Measurements from ENCODE around the gene C22orf42.

C22orf42 gene

DNA sequence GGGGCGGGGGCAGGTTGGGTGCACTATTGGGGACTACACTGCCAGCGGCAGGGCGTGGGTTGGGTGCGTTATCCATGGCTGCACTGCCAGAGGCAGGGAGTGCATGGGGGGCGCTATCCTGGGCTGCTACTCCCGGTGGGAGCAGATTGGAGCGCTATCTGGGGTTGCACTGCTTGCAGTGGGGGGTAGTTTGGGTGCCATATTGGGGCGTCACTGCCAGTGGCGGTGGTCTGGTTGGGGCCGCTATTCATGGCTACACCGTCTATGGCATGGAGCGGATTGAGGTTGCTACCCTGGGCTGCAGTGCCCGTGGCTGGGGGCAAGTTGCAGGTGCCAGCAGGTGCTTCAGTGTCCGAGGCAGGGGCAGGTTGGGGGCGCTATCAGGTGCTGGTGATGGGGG, 36.2 kb downstream of the C22orf42 start:
- Histone ChIP-seq H2AFZ (no peak overlapping the region), H3K4me3 (ENCODE audit: low read depth, low read length) (no peak overlapping the region), H3K9ac (no peak overlapping the region), H3K27ac (no peak overlapping the region), H3K27me3 (ENCODE audit: control insufficient read depth, insufficient read depth, low read length) (no peaks in the 10 kb centered on the region), H3K4me1 (no peaks in the 10 kb centered on the region), H3K79me2 (no peaks in the 10 kb centered on the region), H3K9me3 (ENCODE audit: control insufficient read depth, low read length) (no peaks in the 10 kb centered on the region), H3K4me2 (ENCODE audit: low read length) (no peak overlapping the region), H3K36me3 (ENCODE audit: control insufficient read depth, insufficient read depth, low read length) (no peaks in the 10 kb centered on the region)
- TF ChIP-seq, protein P1, sequence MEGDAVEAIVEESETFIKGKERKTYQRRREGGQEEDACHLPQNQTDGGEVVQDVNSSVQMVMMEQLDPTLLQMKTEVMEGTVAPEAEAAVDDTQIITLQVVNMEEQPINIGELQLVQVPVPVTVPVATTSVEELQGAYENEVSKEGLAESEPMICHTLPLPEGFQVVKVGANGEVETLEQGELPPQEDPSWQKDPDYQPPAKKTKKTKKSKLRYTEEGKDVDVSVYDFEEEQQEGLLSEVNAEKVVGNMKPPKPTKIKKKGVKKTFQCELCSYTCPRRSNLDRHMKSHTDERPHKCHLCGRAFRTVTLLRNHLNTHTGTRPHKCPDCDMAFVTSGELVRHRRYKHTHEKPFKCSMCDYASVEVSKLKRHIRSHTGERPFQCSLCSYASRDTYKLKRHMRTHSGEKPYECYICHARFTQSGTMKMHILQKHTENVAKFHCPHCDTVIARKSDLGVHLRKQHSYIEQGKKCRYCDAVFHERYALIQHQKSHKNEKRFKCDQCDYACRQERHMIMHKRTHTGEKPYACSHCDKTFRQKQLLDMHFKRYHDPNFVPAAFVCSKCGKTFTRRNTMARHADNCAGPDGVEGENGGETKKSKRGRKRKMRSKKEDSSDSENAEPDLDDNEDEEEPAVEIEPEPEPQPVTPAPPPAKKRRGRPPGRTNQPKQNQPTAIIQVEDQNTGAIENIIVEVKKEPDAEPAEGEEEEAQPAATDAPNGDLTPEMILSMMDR (IDR thresholded peaks at IDR 0.05): no peak

DNA sequence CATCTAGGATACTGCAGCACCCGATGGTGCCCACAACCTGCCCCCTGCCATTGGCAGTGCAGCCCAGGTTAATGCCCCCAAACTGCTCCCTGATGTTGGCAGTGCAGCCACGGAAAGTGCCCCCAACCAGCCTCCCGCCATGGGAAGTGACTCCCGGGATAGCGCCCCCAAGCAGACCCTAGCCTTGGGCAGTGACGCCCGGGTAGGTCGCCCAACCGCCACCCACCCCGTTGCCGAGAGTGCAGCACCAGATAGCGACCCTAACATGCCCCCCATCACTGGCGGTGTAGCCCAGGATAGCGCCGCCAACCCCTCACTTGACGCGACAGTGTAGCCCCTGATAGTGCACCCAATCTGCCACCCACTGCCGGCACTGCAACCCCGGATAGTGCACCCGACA, 38.5 kb downstream of the C22orf42 start:
- Histone ChIP-seq H3K79me2 (no peaks in the 10 kb centered on the region), H3K36me3 (ENCODE audit: control insufficient read depth, insufficient read depth, low read length) (no peaks in the 10 kb centered on the region), H3K4me2 (ENCODE audit: low read length) (no peak overlapping the region), H3K4me1 (no peaks in the 10 kb centered on the region), H3K27ac (no peak overlapping the region), H2AFZ (no peak overlapping the region), H3K27me3 (ENCODE audit: control insufficient read depth, insufficient read depth, low read length) (no peaks in the 10 kb centered on the region), H3K9ac (no peak overlapping the region), H3K4me3 (ENCODE audit: low read depth, low read length) (no peak overlapping the region), H3K9me3 (ENCODE audit: control insufficient read depth, low read length) (no peaks in the 10 kb centered on the region)
- TF ChIP-seq, protein P1 (IDR thresholded peaks at IDR 0.05): no peak

GRCh38 chr22:32119568-32120235, 39.4 kb downstream of the C22orf42 start:
- no peak overlapping the region for H3K4me3 ChIP-seq (ENCODE audit: low read depth, low read length)
- no peaks in the 10 kb centered on the region for H3K79me2 ChIP-seq
- H3K4me2 ChIP-seq (ENCODE audit: low read length): no peak overlapping the region
- no peaks in the 10 kb centered on the region for H3K4me1 ChIP-seq
- H3K9ac ChIP-seq: no peak overlapping the region
- no peak overlapping the region for H3K27ac ChIP-seq
- no peaks in the 10 kb centered on the region for H3K9me3 ChIP-seq (ENCODE audit: control insufficient read depth, low read length)
- TF ChIP-seq, protein P1 (IDR thresholded peaks at IDR 0.05): no peak
- no peaks in the 10 kb centered on the region for H3K36me3 ChIP-seq (ENCODE audit: control insufficient read depth, insufficient read depth, low read length)
- H3K27me3 ChIP-seq (ENCODE audit: control insufficient read depth, insufficient read depth, low read length): no peaks in the 10 kb centered on the region
- H2AFZ ChIP-seq: no peak overlapping the region

DNA sequence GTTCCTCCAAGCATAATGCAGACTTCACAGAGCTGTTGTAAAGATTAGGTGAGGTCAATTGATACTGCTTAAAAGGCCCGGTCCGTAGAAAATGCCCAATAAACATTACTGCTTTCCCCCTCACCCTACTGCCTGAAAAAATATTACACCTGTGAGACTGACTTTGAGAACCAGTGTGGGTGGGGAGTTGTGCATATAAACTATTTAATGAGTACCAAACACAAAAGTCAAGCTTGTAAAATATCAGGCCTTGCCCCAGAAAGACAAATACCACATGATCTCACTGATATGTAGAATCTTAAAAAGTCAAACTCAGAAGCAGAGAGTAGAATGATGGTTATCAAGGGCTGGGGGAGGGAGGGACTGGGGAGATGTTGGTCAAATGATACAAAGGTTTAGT, 46.7 kb downstream of the C22orf42 start:
- no peak overlapping the region for H3K9ac ChIP-seq
- H3K79me2 ChIP-seq: no peaks in the 10 kb centered on the region
- TF ChIP-seq, protein P1 (IDR thresholded peaks at IDR 0.05): no peak
- H3K4me1 ChIP-seq: no peaks in the 10 kb centered on the region
- no peaks in the 10 kb centered on the region for H3K27me3 ChIP-seq (ENCODE audit: control insufficient read depth, insufficient read depth, low read length)
- no peak overlapping the region for H3K4me3 ChIP-seq (ENCODE audit: low read depth, low read length)
- H3K4me2 ChIP-seq (ENCODE audit: low read length): no peak overlapping the region
- no peak overlapping the region for H2AFZ ChIP-seq
- H3K9me3 ChIP-seq (ENCODE audit: control insufficient read depth, low read length): no peaks in the 10 kb centered on the region
- H3K36me3 ChIP-seq (ENCODE audit: control insufficient read depth, insufficient read depth, low read length): no peaks in the 10 kb centered on the region
- no peak overlapping the region for H3K27ac ChIP-seq

GRCh38 chr22:32106930-32107329, 52.2 kb downstream of the C22orf42 start:
- no peak overlapping the region for H3K27ac ChIP-seq
- H2AFZ ChIP-seq: no peak overlapping the region
- no peak overlapping the region for H3K4me2 ChIP-seq (ENCODE audit: low read length)
- H3K4me1 ChIP-seq: no peaks in the 10 kb centered on the region
- H3K9ac ChIP-seq: no peak overlapping the region
- H3K36me3 ChIP-seq (ENCODE audit: control insufficient read depth, insufficient read depth, low read length): no peaks in the 10 kb centered on the region
- H3K79me2 ChIP-seq: no peaks in the 10 kb centered on the region
- H3K27me3 ChIP-seq (ENCODE audit: control insufficient read depth, insufficient read depth, low read length): no peaks in the 10 kb centered on the region
- H3K9me3 ChIP-seq (ENCODE audit: control insufficient read depth, low read length): no peaks in the 10 kb centered on the region
- no peak overlapping the region for H3K4me3 ChIP-seq (ENCODE audit: low read depth, low read length)
- TF ChIP-seq, protein P1 (IDR thresholded peaks at IDR 0.05): no peak

All from parathyroid adenoma (tissue), 2 donors.